Activated CD8-positive, alpha-beta memory T cell treated with anti-CD3 and anti-CD28 coated beads, Interleukin-2, amount 10 ng/mL, durations not matched to agents 7 days and 5 days (primary cell): ENCODE results near the gene CCDC148. TPM values are rescaled to one million over a fixed set of nuclear protein-coding genes. Genes with fewer than 3 reads are reported as not detected.

Experiments used
- ATAC-seq: fragments of 150-1000 bp; cut with Tn5 transposase; one replicate; pipeline ENCODE4 v1.10.0; 2021; ENCODE audit warnings: moderate library complexity
- CTCF ChIA-PET: fragments of 350-600 bp; sonication (Branson Sonifier 250); formaldehyde crosslinking; loops from one replicate; lab custom pipeline; 2021; ENCODE audit warnings: antibody characterized with exemption; lab: Charles Lee
- DNase-seq: peaks from one replicate; pipeline ENCODE4 v3.0.0-alpha.2; 2020
- H3K27ac Mint-ChIP-seq: one replicate; pipeline ENCODE4 v1.8.0; 2021; ENCODE audit warnings: mild to moderate bottlenecking, mixed read lengths
- H3K27me3 Mint-ChIP-seq: one replicate; pipeline ENCODE4 v1.8.0; 2021; ENCODE audit warnings: mixed read lengths
- H3K36me3 Mint-ChIP-seq: one replicate; pipeline ENCODE4 v1.8.0; 2021; ENCODE audit warnings: mild to moderate bottlenecking, mixed read lengths
- H3K4me1 Mint-ChIP-seq: one replicate; pipeline ENCODE4 v1.8.0; 2021; ENCODE audit warnings: mixed read lengths
- H3K4me3 Mint-ChIP-seq: one replicate; pipeline ENCODE4 v1.8.0; 2021; ENCODE audit warnings: mild to moderate bottlenecking, moderate library complexity, mixed read lengths
- H3K9me3 Mint-ChIP-seq: one replicate; pipeline ENCODE4 v1.8.0; 2022; ENCODE audit warnings: low read depth, mixed read lengths
- total RNA-seq, 2 experiments: library from RNA; stranded (reverse); gene quantifications; one replicate each; pipeline ENCODE4 v1.2.3, GENCODE V29; 2021

CCDC148 gene
- total RNA-seq, 2 experiments from 2014 or later: not detected

DNA sequence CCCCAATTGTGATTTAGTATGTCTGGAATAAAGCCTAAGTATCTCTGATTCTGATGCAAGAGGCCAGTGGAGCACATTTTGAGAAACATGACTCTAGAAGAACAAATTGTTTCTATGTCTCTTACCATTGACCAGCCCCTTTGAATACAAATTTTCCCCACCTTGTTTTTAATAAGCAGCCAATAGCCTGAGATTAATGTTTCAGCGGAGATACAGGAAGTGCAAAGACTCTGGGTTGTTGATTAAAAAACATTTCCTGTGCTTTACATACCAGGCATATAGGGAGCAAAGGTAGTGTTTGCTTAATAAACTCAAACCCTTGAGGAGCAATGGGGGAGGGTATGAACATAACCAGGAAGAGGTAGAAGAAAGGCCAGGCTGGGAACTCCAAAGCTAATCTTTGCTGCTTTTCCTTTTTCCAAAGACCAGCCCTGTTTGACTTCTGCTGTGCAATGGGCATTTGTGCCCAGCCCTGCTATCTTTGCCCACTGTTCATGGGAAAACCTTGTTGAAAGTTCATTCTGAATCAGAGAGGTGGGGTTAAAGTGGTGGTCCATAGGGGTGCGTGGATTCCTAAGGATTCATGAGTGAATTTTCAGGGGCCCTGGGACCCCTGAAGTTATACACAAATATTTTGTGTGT, 325.6 kb downstream of the CCDC148 start:
- Mint-ChIP-seq H3K4me3 (no peak overlapping the region), H3K4me1 (no peaks in the 10 kb centered on the region), H3K27me3 (peaks cover 5% of the 10 kb centered on the region), H3K9me3 (no peaks in the 10 kb centered on the region), H3K36me3 (no peaks in the 10 kb centered on the region), H3K27ac (no peak overlapping the region)
- CTCF ChIA-PET: no interaction called here
- ATAC-seq: no peak
- no peak for DNase-seq

DNA sequence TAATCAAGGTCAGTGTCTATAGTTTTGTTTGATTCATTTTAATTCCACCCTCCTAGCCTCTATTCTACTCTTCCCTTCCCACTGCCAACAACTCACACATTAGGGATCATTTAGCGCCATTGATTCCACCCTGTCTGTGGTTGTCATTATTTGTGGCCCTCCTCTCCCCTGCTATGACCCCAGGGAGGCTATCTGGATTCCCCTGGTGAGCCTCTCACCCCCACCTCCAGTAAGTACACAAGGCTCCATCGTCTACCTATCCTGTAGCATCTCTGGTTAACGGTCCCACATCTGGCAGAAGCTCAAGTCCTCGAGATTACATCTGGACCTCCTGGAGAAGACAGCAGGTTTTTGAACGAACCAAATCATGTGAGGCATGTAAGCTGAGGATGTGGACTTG, 327.5 kb downstream of the CCDC148 start:
- Mint-ChIP-seq H3K27ac (no peak overlapping the region), H3K27me3 (peaks cover 5% of the 10 kb centered on the region), H3K4me3 (no peak overlapping the region), H3K36me3 (no peaks in the 10 kb centered on the region), H3K9me3 (no peaks in the 10 kb centered on the region), H3K4me1 (no peaks in the 10 kb centered on the region)
- ATAC-seq: no peak
- DNase-seq: no peak
- CTCF ChIA-PET: no interaction called here

DNA sequence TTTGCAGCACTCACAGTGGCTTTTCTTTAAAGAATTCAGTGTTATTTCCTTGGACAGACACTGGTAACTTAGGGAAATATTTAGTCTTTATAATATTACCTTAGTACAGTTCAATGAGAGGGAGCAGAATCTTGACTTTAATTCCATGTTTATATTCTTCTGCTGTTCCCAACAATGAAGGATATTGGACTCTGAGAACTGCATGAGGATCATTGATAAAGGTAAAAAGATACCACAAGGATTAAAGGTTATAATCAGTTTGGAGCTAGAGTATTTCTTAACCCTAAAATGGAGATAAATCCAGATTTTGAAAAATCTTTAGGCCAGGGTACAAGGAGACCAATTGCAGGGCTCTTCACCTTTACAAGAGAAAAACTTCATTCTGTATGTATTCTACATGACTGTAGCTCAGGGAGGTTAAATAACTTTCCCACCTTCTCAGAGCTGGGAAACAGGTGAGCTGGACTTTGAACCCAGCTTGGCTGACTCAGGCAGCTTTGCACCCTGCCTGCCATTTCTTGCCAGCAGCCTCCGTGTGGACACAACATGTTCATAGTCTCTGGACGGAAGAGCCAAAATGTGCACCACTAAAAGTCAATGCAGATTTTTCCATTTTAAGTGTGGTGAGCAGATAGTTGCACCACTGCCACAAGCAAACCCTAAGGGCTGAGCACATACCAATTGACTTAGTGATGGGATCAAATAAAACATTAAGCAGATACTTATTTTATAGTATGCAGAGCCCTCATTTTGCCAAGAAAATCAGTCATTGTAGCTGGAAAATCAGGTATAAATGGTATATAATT, 328.2 kb downstream of the CCDC148 start:
- ATAC-seq: no peak
- no peaks in the 10 kb centered on the region for H3K4me1 Mint-ChIP-seq

DNA sequence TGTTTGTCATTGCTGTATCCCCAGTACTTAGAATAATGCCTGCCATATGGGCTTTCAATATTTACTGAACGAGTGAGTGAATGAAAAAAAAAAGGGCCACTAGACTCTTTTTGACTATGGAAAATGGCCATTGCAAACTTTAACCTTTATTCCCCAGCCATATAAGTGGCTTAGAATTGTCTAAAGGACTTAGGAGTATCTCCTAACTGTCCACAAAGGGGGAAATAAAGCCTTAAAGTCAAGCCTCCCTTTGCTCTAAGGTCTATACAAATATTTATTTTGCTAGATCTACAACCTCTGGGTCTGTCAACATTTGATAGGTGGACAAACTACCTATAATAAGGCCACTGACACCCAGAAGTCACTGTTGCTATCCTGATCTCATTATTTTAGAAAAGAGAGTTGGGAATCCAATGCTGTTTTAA, 329.2 kb downstream of the CCDC148 start:
- DNase-seq (no peak), ATAC-seq (no peak)
- CTCF ChIA-PET: no interaction called here
- Mint-ChIP-seq H3K36me3 (no peaks in the 10 kb centered on the region), H3K4me1 (no peaks in the 10 kb centered on the region), H3K4me3 (no peak overlapping the region), H3K9me3 (no peaks in the 10 kb centered on the region), H3K27ac (no peak overlapping the region), H3K27me3 (no peaks in the 10 kb centered on the region)

More for the DNA sequence above, 328.2 kb downstream of the CCDC148 start:
- Mint-ChIP-seq H3K9me3 (no peaks in the 10 kb centered on the region), H3K27me3 (peaks cover 3% of the 10 kb centered on the region), H3K4me3 (no peak overlapping the region), H3K27ac (no peak overlapping the region), H3K36me3 (no peaks in the 10 kb centered on the region)
- CTCF ChIA-PET: no interaction called here
- DNase-seq: no peak

DNA sequence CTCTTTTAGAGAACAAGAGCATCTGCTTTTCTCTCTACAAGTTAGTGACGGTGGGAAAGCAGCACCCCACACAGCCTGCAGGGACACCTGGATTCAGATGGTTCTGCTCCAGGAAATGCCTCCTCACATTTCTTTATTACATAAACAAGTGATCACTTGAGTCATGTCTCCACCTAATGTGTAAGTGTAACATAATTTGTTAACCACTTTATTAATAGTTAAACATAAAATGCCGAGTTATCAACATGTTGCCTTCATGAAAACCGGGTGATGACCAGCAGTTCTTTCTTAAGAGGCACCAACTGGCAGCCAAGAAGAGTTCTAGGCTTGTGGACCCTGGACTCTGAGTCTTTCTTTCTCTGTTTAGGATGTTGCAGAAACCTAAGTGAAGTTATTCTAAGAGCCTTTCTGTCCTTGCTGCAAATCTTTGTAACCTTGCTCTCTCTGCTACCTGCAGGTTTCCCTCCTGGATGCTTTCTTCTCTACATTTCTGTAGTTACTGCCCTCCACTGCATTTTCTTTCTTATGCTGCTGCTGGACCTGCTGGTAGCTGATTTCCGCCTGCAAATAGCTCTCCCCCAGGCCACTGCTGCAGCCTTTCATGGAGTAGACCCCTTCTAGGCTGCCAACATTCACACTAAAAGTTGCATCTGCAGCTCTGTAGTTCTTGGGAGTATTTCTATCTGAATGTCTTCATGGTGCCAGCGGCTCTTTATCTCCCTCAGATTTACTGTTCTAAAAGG, 330.6 kb downstream of the CCDC148 start:
- ATAC-seq: no peak

DNA sequence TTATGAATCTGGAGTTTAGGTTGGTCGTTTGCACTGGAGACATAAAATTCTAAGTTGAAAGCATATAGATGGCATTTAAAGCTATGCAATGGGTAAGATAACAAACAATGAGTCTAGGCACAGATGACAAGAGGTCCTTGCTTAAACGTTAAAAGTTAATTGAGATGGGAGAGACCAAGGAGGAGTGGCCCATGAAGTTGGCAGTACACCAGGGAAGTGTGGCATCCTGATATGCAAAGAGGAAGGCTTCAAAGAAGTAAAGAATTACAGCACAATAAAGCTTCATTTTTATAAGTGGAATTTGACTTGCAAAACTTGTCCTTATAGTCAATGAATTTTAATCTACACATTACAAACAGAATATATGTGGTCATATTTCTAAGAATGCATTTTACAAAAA, 331.7 kb downstream of the CCDC148 start:
- Mint-ChIP-seq H3K4me1 (no peaks in the 10 kb centered on the region), H3K27me3 (no peaks in the 10 kb centered on the region), H3K4me3 (no peak overlapping the region), H3K9me3 (no peaks in the 10 kb centered on the region), H3K27ac (no peak overlapping the region), H3K36me3 (no peaks in the 10 kb centered on the region)
- no peak for ATAC-seq
- CTCF ChIA-PET: no interaction called here
- no peak for DNase-seq

More for the DNA sequence above, 330.6 kb downstream of the CCDC148 start:
- no peak overlapping the region for H3K4me3 Mint-ChIP-seq
- H3K4me1 Mint-ChIP-seq: no peaks in the 10 kb centered on the region
- no peak for DNase-seq
- no peaks in the 10 kb centered on the region for H3K9me3 Mint-ChIP-seq
- H3K36me3 Mint-ChIP-seq: no peaks in the 10 kb centered on the region
- no peaks in the 10 kb centered on the region for H3K27me3 Mint-ChIP-seq
- no peak overlapping the region for H3K27ac Mint-ChIP-seq
- CTCF ChIA-PET: no interaction called here

Other genes starting within 250 kb of the CCDC148 start
- 10 to 100 TPM; 32.0 to 40.6 TPM for gene PKP4, start 199 bp upstream of the CCDC148 start, total RNA-seq